T-helper 2 cell treated with Interferon-gamma antibody and Interleukin-4, amounts not matched to agents 100 ng/mL and 5 ng/mL, for 36 hours (primary cell): ENCODE measurements around the gene IFI27. TPM values are rescaled to one million over a fixed set of nuclear protein-coding genes. Genes with fewer than 3 reads are reported as not detected.

Source experiments
- intact Hi-C: fragments of 100-400 bp; cut with micrococcal nuclease; formaldehyde crosslinking; loops from one replicate; pipeline ENCODE4 v1.15.1; 2023
- total RNA-seq: library from RNA; stranded (reverse); gene quantifications from 2 replicates; pipeline ENCODE4 v1.2.3, GENCODE V29; 2022

Gene IFI27
- total RNA-seq, 1 donor from 2014 or later, result 8.5 TPM

DNA sequence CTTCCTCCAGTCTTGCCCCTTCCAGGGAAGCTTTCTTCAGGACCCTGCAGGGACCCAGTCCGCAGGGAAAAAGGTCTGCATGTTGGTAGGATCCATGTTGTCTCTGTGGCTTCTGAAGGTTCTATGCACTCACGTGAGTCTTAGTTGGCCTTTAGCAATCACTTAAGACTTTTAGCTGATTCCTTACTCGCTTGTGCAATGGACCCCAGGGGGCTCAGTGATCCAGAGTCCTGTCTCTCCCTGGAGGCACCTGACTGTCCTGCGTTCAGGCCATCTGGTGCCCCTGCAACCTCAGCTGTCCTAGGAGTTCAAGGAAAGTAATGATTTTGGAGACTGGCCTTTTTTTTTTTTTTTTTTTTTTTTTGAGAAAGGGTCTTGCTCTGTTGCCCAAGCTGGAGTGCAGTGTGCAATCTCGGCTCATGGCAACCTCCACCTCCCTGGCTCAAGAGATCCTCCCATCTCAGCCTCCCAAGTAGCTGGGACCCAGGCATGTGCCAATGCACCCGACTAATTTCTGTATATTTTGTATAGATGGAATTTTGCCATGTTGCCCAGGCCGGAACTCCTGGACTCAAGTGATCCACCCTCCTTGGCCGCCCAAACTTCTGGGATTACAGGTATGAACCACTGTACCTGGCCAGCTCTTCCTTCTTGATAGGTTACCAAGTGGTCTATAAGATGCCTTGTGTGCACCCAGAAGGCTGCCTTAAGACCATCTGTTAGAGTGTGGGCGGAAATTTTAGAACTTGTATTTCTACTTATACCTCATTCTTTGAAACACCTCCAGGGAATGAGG, 14.2 kb downstream of the IFI27 start:
- intact Hi-C loops, result no loop called here

DNA sequence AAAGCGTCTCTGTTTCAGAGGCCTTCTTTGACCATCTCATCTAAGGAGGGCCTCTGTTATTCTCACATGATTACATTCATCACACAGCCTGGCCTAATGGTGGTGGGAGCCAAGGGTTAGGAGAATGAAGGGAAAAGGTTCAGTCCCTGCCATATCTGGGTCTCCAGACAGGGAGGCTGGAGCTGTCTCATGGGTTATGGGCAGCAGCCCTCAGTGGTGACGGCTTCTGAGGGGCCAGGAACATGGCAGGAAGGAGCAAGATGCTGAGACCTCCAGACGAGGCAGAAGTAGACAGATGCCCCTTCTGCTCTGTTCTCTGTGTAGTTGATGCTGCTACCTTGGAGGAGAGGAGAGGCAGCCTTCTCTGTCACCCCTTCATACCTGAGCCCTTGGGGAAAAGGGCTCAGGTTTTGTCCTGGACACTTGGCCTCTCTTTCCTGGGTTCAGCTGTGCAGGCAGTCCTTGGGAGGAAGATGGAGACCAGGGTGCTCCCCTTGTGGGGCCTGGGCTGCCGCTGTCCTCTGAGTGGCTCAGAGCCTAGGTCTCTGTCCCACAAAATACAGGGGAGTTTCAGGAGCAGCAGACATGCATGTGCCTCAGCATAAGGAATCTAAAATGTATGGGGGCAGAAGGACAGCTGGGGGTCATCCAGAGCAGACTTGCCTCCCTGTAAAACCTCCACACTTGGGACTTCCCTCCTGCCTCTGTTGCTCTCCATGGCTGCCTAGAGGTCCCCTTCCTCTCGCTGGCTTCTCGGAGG, 15.3 kb downstream of the IFI27 start:
- intact Hi-C loops, result no loop called here

DNA sequence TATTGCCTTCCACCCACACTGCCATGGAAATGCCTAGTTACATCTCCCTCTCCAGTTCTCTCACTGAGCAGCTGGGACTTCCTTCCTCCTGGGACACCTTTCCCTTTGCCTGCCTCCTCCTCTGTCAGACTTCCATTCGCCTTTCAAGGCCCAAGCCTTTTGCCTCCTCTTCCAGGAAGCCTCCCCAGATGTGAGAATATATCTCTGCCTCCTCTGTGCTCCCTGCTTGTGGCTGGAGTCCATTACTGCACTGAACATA, 15.8 kb downstream of the IFI27 start:
- intact Hi-C loops, result no loop called here

DNA sequence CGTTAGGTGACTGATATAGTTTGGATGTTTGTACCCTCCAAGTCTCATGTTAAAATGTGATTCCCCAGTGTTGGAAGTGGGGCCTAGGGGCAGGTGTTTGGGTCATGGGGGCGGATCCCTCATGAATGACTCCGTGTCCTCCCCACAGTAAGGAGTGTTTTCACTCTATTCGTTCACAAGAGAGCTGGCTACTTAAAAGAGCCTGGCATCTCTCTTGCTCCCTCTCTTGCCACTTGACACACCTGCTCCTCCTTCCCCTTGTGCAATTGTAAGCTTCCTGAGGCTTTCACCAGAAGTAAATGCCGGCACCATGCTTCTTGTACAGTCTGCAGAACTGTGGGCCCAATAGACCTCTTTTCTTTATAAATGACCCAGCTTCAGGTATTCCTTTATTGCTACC, 16.3 kb downstream of the IFI27 start:
- intact Hi-C loops, result no loop called here

DNA sequence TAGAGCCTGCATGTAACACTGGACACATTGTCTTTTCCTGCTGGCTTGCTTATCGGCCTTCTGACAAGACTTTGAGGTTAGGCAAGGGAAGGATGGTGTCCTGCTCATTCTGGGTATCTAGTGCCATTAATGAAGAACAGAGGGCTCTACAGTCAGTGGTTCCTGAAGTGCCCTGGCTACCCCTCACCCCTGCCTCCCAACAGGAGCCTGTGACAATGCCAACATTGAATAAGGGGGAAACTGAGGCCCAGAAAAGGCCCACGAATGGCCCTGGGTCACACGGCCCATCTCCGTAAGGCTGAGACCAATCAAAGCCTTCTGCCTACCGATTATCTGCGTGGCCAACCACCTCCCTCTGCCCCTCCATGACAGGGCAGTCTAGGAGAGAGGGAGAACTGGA, 16.8 kb downstream of the IFI27 start:
- intact Hi-C loops, result no loop called here

DNA sequence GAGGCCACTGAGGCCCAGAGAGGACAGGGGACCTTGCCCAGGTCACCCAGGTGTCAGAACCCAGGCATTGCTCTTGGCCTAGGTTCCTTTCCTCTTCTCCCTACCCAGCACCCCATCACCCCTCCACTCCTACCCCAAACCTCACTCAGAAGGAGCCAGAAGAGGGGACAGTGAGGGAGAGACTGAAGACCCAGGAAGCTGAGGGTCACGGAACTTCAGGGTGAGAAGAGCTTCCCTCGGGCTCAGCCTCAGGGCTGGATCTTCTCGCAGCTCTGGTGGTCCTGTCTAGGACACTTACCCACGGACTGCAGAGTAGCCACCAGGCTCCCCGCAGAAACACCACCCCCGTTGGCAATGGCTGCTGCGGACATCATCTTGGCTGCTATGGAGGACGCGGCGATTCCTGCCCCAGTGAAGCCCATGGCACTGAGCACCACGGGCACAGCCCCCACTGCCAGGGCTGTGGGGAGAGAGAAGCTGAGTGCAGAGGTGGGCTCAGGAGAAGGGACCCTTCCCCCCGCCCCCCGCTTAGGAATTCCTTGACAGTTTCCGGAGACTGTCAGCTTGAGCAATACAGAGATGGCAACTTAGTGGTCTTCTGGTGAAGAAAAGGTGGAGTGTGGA, 17.8 kb downstream of the IFI27 start:
- intact Hi-C loops, result loop anchor here (2.0 kb wide), 2 partner anchors 92 to 190 kb away; no protein-coding TSS in a partner anchor

DNA sequence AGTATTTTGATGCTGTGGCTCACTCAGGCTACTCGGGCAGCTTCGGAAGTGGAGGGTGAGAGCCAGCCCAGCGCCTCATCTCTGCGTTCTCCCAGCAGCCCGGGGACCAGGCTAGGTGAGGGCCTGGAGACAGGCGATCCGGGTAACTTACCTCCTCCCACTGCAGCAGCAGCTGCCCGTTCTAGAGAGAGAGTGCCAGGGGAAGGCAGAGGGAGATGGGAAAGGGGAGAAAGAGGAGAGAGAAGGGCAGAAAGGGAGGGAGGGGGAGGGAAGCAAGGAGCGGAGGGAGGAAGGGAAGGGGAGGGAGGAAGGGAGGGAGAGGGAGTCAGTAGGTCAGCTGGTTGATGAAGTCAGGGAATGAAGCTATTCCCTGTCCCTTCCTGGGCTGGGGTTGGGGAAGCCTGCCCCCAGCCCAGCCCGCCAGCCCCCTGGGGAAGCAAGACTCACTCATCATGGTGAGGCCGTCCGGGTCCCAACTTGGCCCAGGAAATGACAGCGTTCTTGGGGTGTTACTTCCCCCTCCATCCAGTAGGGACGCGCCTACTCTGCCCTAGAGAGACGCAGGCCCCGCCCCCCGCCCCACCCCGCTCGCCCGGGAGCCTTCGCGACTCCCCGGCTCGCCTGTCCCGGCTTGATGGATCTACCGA, 18.7 kb downstream of the IFI27 start, which contains the start of gene IFI27L2:
TSS of gene IFI27L2 (minus strand) at position 494 of the 647 bp plus-strand sequence. CDS start at position 454, 40 bp downstream.
- intact Hi-C loops, result loop anchor here (1.0 to 2.0 kb wide), 3 partner anchors 48 to 190 kb away; partner anchors contain the start of genes DDX24 and IFI27L1

DNA sequence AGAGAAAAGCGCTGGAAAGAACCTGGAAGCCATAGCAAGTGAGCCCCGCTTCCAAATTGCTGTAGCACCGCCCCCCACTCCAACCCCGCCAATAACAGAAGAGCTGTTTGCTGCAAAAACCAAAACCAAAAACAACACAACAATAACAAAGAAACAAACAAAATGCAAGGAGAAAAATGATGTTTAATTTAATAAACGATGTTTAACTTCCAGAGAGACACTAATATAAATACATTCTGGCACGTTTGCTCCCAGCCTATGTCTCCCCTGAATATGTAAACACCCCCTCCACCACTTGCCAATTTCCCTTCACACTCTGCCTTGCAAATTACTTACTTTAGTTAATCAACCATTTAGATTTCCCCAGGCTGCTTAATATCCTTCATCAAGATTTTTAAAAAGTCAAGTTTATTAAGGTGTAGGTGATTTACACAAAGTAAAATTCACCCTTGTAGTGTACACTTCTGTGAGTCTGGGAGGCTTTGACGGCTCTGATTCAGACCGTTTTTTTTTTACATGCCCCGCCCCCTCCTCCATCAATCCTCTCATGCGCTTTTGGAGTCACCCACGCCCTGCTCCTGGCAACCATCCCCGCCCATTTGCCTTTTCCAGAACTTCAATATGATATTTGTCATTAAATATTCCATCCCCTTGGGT, 19.4 kb downstream of the IFI27 start:
- intact Hi-C loops, result loop anchor here (1.0 to 10.0 kb wide), 5 partner anchors 49 to 795 kb away; partner anchors contain the start of genes BTBD7, DDX24 and IFI27L1

DNA sequence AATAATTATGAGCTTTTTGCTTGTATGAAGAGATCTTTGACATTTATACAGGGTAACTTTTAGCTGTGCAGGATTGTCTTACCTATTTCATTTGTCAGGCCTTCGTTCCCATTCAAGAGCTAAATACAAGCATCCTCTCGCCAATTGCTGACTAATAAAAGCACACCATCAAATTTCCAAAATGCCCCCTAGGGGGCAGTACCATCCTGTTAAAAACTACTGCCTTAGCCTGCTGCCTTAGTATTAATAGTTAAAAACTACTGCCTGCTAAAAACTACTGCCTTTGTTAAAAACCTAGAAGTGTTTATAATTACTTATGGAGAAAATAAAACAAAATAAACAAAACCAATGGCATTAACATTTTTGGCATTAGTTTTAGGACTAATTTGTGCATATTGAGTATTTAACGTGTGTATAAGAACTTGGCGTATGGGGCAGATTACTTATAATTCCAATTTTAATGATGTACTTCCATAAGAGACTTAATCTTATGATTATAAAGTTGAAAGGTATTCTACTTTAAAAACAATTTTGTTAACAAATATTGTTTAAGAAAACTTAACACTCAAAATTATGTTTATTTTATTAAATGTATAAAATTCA, 21.9 kb downstream of the IFI27 start:
- intact Hi-C loops, result loop anchor here (1.0 to 10.0 kb wide), 4 partner anchors 48 to 798 kb away; partner anchors contain the start of gene BTBD7

DNA sequence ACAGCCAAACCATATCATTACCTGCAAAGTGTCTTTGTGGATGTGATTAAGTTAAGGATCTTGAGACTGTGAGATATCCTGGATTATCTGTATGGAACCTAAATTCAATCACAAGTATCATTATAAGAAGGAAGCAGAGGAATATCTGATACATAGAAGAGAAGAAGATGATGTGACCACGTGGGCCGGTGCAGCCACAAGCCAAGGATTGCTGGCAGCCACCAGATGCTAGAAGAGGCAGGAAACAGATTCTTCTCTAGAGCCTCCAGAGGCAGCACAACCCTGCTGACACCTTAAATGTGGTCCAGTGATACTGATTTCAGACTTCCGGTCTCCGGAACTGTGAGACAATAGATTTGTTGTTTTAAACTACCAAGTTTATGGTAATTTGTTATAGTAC, 24.9 kb downstream of the IFI27 start:
- intact Hi-C loops, result loop anchor here (10.0 kb wide), 2 partner anchors 409 to 801 kb away; partner anchors contain the start of gene BTBD7

DNA sequence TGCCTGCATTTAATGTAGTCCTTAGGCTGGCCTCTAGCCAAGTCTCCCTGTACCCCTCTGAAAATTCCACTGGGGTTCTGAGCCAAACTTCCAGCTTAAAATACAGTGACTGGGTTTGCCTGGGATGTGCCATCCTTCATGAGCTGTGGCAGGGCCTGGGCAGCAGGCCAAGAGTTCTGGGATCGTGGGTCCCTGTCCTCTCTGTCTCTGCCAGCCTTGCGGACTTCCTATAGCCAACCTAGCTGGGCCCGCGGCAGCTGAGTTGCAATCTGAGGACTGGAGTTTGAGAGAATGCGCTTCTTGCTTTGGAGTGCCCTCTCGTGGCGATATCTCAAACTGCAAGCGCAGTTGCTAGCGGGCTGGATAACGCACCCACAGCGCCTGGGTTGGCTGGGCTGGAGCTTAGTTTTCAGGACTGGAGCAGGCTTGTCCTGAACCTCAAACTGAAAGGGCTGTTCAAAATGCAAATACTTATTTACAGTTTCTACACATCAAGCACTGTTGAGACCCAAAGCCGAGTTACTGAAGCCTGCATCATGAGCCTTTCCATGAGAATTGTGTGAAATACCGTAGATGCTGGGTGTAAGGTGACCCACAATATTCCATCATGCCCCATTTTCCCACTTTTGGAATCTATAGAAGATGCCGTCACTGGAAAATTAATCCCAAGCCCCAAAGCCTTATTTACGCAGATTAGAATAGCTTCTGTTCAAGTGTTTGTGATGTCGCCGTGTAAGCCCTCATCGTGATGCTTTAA, 26.2 kb downstream of the IFI27 start:
- intact Hi-C loops, result loop anchor here (1.0 to 10.0 kb wide), 5 partner anchors 44 to 802 kb away; partner anchors contain the start of gene BTBD7

DNA sequence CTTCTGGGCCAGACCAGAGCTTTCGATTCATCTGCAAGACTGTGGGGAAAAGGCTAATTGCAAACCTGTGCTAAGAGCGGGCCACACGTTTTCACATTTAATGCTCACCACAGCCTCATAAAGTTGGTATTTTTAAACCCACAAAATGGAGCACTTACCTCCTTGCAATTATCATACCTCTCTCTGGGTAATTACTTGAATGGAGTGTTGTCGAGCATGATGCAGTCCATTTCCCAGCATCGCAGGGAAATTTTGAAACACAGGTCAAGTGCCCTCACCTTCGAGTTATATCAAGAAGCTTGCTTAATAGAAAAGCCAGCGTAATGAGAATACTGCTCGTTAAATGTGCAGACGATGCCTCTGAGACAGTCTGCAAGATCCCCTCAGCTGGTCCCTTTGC, 27.7 kb downstream of the IFI27 start:
- intact Hi-C loops, result loop anchor here (10.0 kb wide), 2 partner anchors 407 to 803 kb away; partner anchors contain the start of gene BTBD7

DNA sequence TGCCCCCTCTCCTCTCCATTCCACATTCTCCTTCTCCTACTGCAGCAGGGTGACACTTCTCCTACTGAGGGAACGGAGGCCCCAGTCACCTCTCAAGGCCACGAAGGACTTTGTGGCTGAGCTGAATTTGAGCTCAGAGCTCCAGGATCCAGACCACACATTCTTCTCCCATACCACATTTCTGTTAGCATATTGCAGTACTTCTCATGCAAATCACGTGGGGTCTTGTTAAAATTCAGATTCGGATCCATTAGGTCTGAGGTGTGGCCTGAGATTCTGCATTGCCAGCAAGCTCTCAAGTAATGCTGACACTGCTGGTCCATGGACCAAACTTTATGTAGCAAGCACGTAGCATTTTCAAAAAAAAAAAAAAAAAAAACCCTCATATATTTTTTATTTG, 28.5 kb downstream of the IFI27 start:
- intact Hi-C loops, result loop anchor here (10.0 kb wide), 2 partner anchors 406 to 804 kb away; partner anchors contain the start of gene BTBD7

DNA sequence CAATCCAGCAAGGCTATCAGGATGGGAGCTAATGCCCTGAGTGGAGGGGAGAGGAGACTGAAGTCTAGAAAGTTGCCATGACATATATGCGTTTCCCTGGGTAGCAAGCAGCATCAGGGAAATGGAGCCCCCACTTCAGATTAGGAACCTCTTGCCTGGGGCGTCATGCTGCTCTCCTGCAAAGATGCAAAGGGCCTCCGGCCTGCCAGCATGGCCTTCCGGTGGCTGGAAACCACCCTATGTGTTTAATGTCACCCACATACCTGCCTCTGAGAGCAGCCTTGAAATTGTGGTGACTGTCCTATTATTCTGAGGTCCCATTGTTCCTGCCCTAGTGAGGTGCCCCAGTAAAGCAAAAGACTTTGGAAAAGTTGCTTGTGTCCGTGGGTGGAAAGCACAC, 28.9 kb downstream of the IFI27 start:
- intact Hi-C loops, result loop anchor here (10.0 kb wide), 2 partner anchors 405 to 805 kb away; partner anchors contain the start of gene BTBD7

DNA sequence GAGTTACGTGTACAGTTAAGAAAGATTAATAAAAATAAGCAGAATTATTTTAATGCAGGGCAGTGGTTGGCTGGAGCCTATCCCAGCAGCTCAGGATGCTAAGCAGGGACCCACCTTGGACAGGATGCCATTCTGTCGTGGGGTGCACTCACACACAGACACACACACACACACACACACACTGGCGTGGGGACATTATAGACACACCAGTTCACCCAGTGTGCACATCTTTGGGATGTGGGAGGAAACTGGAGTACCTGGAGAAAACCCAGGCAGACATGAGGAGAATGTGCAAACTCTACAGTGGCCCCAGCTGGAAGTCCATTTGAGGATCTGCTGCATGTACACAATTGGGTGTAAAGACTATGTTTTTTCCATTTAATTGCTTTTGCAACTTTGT, 31.7 kb downstream of the IFI27 start:
- intact Hi-C loops, result no loop called here

DNA sequence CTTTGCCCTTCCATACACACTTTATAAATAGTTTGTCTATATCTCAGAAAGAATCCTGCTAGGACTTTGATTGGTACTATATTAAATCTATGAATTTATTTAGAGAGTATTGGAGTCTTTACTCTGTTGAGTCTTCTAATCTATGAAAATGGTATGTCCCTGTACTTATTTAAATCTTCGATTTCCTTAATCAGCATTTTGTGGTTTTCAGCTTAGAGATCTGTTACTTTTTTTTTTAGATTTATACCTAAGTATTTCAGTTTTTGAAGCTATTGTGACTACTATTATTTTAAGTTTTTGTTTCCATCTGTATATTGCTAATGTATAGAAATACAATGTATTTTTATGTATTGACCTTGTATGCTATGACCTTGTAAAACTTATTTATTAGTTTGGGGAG, 32.3 kb downstream of the IFI27 start:
- intact Hi-C loops, result no loop called here

DNA sequence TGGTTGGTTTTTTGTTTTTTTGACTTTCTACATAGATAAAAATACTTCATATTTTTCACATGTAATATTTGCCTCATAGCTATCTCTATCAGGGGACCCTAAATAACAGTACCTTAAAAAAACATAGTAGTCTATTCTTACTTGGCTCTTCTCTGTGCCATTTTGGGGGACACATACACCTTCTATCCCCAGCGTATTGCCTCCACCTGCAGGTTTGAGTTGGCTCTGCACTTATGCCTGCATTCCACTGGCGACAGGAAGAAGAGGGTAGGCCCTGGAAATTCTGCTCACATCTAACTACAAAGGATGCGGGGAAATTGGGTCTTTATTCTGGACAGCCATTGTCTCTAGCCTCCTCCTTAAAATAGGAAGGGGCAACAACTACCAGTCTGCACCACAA, 32.7 kb downstream of the IFI27 start:
- intact Hi-C loops, result no loop called here

DNA sequence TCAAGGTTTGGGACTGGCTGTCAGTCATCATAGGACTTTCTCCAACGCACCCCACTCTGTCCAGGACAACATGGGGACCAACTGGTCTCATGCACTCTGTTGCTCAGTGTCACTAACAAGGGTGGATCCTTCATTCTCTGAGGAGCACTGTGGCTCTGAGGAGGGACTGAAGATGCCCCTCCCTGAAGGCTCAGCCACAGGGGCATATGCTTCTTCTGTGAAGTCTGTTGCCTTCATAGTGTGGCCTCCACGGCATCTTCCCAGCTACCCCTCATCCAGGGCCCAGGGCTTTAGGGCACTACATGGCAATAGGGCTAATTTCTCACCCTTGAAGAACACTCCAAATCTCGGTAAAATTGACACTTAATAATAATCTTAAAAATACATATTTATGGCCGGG, 33.2 kb downstream of the IFI27 start:
- intact Hi-C loops, result no loop called here

DNA sequence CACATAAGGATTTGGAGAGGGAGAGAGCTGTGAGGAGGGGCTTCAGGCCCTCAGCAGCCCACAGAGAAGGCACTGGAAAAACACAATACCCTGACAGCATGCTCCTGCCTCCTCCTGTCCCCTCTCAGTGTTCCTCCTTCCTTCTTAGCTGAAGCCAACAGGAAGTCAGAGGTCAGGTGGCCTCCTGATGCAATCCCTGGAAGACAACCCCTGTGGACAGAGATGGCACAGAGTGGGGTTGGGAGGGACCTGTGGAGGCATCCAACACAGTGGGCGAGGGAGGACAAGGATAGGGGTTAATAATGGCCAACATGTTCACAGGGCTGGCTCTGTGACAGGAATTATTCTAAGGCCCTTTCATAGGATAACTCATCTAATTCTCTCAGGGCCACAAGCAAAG, 34.2 kb downstream of the IFI27 start:
- intact Hi-C loops, result no loop called here
